ENCODE measurements around the gene SLC44A4.
A peak's percentile ranks its signal among the peaks of the same experiment; 100 is the strongest.
"Not testable (repeated sequence)": the region's sequence is repeated elsewhere in the genome, so short reads cannot be mapped to it uniquely, and the experiment has no call there.

Gene SLC44A4

GRCh38 chr6:31878726-31879125, at the start of gene SLC44A4:
Gene SLC44A4 (minus strand): TSS chr6:31878997. CDS start chr6:31878980, 17 bp downstream.
- DNase-seq, result no peak

- DNase-seq, result no peak
Observed at GRCh38 chr6:31928672-31928939, 49.8 kb upstream of the SLC44A4 start.

- no peak for DNase-seq
Observed at GRCh38 chr6:31927863-31928671, 49.3 kb upstream of the SLC44A4 start.

- DNase-seq, result no peak
Observed at GRCh38 chr6:31927242-31927862, 48.6 kb upstream of the SLC44A4 start, which contains the start of gene C2. Gene C2 (plus strand): TSS chr6:31927717. CDS start chr6:31927753, 36 bp downstream.

GRCh38 chr6:31922942-31923341, 44.1 kb upstream of the SLC44A4 start:
- no peak for DNase-seq

- DNase-seq, result no peak
Observed at GRCh38 chr6:31920811-31921210, 42.0 kb upstream of the SLC44A4 start.

- DNase-seq, result no peak
Observed at GRCh38 chr6:31919624-31920303, 41.0 kb upstream of the SLC44A4 start.

- DNase-seq, result no peak
Observed at GRCh38 chr6:31918069-31918720, 39.4 kb upstream of the SLC44A4 start.

GRCh38 chr6:31915756-31916155, 37.0 kb upstream of the SLC44A4 start:
- no peak for DNase-seq

GRCh38 chr6:31915351-31915750, 36.6 kb upstream of the SLC44A4 start:
- DNase-seq, result no peak

- no peak for DNase-seq
Observed at GRCh38 chr6:31911826-31912585, 33.2 kb upstream of the SLC44A4 start.

- not testable (repeated sequence) for DNase-seq
Observed at GRCh38 chr6:31909298-31909697, 30.5 kb upstream of the SLC44A4 start.

- no peak for DNase-seq
Observed at GRCh38 chr6:31908791-31909190, 30.0 kb upstream of the SLC44A4 start.

GRCh38 chr6:31908255-31908654, 29.5 kb upstream of the SLC44A4 start:
- not testable (repeated sequence) for DNase-seq

GRCh38 chr6:31907158-31907813, 28.5 kb upstream of the SLC44A4 start:
- DNase-seq, result no peak

GRCh38 chr6:31906727-31907126, 27.9 kb upstream of the SLC44A4 start:
- not testable (repeated sequence) for DNase-seq

GRCh38 chr6:31906122-31906521, 27.3 kb upstream of the SLC44A4 start:
- no peak for DNase-seq

GRCh38 chr6:31905041-31905440, 26.2 kb upstream of the SLC44A4 start:
- no peak for DNase-seq

GRCh38 chr6:31903957-31904356, 25.2 kb upstream of the SLC44A4 start:
- no peak for DNase-seq

- DNase-seq, result peak; percentile 68 to 73 (median 68)
Observed at GRCh38 chr6:31901953-31902643, 23.3 kb upstream of the SLC44A4 start, which contains the start of gene ZBTB12. Gene ZBTB12 (minus strand): TSS chr6:31902086. CDS start chr6:31901305, 781 bp downstream.

- DNase-seq, result peak; percentile 59 to 65 (median 60)
Observed at GRCh38 chr6:31901415-31901952, 22.7 kb upstream of the SLC44A4 start.
